Stimulated activated CD8-positive, alpha-beta memory T cell treated with anti-CD3 and anti-CD28 coated beads, Interleukin-15, amount 100 ng/mL, for 1 hour (primary cell): ENCODE results near the gene PTPN3.
"Not testable (repeated sequence)": the region's sequence is repeated elsewhere in the genome, so short reads cannot be mapped to it uniquely, and the experiment has no call there.

Source experiments
- DNase-seq: peaks from one replicate; pipeline ENCODE4 v3.0.0-alpha.2; 2020; ENCODE audit warnings: low read depth

The PTPN3 gene

GRCh38 chr9:109498195-109499092 is at the start of gene PTPN3:
Gene PTPN3, minus strand, starts transcription at chr9:109498307. Its CDS starts 34,873 bp downstream, at chr9:109463434.
- DNase-seq, result no peak

DNA sequence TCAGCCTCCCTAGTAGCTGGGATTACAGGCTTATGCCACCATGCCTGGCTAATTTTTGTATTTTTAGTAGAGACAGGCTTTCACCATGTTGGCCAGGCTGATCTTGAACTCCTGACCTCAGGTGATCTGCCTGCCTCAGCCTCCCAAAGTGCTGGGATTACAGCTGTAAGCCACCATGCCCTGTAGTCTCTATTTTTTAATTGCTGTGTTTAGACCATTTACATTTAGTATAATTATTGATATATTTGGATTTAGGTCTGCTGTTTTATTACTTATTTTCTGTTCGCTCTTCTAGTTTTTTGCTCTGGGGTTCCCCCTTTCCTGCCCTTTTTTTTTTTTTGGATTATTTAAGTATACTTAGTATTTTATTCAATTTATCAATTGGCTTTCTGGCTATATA is 46.8 kb upstream of the PTPN3 start:
- not testable (repeated sequence) for DNase-seq

- no peak for DNase-seq
These were observed 44.8 kb upstream of the PTPN3 start for GRCh38 chr9:109542922-109543321.

DNA sequence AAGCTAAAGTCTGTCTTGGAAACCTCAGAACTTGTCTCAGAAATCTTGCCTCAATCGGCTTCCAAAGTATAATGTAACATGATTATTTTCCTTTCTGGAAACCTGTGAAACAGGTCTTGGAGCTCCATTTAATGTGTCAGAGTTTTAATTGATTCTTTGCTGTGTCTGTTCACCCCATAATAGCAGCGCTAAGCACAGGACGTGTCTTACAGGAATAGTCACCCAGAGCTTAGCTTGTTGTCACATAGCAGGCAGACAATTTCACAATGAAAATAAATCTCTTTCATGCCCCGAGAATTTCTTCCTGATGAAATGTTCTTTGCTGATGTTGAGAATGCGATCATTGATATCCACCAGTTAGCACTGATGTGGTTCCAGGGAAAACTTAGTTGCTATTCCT is 40.2 kb upstream of the PTPN3 start:
- DNase-seq, result no peak

- no peak for DNase-seq
These were observed 39.2 kb upstream of the PTPN3 start for GRCh38 chr9:109537288-109537687.

DNA sequence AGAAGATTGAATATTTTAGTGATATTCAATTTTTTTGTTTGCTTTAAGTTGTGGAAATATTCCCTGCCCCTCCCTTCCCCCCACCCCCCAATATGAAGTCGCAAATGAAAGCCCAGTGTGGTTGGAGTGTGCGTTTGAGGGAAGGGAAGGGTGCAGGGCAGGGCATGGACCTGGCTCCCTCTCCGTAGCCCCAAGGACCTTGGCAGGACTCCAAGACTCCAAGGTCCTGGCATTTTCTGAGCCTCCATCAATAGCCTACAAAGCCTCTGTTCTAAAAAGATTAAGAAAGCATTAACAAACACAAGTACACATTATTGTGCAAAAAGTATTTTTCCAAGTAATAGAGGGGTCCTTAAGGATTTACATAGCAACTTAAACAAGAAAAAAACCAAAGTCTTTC is 38.8 kb upstream of the PTPN3 start:
- DNase-seq, result no peak

- DNase-seq, result no peak
These were observed 37.3 kb upstream of the PTPN3 start for GRCh38 chr9:109535365-109535764.

- no peak for DNase-seq
These were observed 36.0 kb upstream of the PTPN3 start for GRCh38 chr9:109534151-109534550.

GRCh38 chr9:109532652-109533051 is 34.5 kb upstream of the PTPN3 start:
- DNase-seq, result not testable (repeated sequence)

- DNase-seq, result no peak
These were observed 24.0 kb upstream of the PTPN3 start for GRCh38 chr9:109522106-109522505.

GRCh38 chr9:109520475-109521132 is 22.5 kb upstream of the PTPN3 start:
- DNase-seq, result no peak

GRCh38 chr9:109519366-109519765 is 21.3 kb upstream of the PTPN3 start:
- DNase-seq, result no peak

DNA sequence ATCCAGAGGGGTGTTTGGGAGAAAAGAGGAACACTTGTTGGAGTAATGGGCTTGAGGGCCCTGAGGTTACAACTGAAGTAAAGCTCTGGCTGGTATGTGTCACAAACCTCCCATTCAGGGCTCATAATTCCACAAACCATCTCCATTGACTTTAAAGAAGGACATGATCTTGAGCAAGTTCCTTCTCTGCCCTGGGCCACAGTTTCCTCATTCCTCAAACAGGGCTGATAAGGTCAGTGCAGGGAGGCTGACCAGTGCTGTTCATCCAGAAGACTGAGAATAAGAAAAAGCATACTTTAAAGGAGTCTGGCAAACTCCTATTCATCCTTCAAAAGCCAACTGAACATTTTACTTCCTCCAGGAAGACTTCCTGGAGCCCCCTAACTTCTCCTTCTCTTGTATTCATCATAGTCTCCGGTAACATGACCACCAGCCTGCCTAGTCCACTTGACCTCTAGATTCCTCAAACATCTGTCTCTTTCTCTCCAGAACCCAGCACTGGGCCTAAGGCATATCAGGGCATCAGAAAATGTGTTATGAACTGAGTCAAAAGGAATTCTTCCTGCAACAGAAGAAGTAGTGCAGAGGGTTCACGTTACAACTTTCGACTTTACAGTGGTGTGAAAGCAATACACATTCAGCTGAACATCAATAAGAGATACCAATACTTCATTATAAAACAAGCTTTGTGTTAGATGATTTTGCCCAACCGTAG is 20.7 kb upstream of the PTPN3 start:
- DNase-seq, result no peak

DNA sequence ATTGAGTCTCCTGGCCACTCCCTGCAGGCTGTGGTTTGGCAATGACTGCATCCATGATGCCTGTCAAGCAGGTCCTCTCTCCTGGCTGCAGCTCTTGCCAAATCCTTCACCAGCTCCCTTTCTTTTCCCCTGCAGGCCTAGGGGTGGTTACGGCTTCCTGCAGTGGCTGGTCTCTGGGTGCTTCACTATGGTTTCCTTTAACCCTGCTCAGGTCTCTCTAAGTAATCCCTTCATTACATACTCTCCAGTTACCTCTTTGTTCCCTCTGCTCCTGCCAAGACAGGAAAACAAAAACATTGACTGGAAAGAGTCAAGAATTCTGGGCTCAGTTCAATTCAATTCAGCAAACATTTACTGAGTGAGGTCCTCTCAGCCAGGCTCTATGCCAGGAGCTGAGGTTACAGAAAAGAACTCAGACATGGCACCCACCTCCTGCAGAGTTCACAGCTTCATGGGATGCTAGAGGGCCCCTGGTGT is 19.8 kb upstream of the PTPN3 start:
- DNase-seq, result no peak

- DNase-seq, result no peak
These were observed 15.8 kb upstream of the PTPN3 start for GRCh38 chr9:109513871-109514270.

DNA sequence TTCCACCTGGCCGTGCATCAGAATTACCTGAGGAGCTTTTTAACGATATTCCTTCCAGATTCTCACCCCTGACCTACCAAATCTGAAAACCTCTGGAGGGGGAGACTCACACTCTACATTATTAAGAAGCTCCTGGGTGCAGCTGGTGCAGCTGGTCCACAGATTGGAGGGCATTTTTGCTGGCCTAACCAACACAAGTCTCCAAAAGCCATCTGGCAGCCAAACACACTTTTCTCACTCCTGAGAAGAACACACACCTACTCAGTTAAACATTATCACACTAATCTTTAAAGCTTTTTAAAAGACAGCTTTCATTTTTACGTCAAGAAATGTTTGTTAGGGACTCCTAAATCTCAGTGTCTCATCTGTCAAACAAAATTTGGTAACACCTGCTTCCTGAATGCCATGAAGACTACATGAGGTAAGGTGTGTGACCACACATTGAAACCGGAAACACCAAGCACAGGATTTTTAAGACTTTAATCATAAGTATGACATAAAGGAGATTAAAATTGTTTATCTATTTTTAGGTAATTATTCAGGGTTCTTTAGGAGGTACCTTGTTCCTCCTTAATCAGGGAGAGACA is 14.2 kb upstream of the PTPN3 start:
- no peak for DNase-seq

DNA sequence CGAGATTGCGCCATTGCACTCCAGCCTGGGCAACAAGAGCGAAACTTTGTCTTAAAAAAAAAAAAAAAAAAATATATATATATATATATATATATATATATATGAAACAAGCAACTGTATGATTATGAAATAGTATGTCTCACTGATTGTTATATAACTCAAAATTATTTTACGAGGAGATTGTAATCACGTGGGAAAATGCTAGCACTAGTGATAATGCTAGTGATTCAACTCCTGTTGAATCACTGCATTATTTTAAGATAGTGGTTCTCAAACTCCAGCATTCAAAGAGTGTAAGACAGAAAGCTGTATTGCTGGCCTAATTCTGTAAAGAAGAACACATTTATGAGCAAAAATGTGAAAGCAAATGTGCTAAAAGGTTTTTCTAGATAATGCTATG is 12.4 kb upstream of the PTPN3 start:
- no peak for DNase-seq

GRCh38 chr9:109510042-109510441 is 11.9 kb upstream of the PTPN3 start:
- not testable (repeated sequence) for DNase-seq

GRCh38 chr9:109509611-109510010 is 11.5 kb upstream of the PTPN3 start:
- DNase-seq, result no peak

DNA sequence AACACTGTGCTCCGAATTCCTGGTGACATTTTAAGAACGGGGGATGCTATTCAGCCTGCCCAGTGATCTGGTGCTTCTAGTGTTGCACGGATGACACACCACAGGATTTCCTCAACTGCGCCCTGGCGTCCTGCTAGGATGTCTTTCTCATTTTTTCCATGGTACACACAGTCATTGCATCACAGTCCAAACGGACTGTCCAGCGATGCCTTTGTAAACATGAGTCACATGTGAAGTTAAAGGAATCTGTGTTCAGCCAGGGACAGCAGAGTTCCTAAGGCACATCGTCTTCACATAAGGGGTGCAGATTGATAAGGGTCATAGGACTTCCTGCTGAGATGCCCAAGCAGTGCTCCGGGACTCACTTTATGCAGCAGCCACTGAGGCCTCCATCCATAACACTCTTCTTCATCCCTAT is 9.3 kb upstream of the PTPN3 start:
- DNase-seq, result no peak

DNA sequence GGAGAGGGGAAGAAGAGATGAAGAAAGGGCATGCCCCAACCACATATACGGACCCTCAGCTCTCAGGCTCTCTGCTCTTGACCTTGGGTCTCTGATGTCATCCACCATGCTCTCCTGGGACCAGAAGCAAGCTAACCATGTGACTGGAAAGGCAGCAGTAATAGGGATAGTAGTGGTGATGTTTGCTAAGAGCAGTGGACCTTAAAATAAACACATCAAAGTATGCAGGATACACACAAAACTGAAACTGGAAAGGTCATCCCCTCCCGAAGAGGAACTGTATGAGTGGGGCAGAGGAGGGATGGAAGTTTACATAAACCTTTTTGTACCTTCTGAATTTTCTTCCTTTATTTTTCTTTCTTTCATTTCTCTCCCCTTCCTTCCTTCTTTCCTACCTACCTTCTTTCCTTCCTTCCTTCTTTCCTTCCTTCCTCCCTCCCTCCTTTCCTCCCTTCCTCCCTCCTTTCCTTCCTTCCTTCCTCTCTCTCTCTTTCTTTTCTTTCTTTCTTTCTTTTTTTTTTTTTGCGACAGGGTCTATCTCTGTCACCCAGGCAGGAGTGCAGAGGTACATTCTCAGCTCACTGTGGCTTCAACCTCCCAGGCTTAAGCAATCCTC is 8.1 kb upstream of the PTPN3 start:
- DNase-seq, result no peak

- DNase-seq, result no peak
These were observed 6.6 kb upstream of the PTPN3 start for GRCh38 chr9:109504689-109505088.
